Measurements from ENCODE around the gene CCDC91.

DNA sequence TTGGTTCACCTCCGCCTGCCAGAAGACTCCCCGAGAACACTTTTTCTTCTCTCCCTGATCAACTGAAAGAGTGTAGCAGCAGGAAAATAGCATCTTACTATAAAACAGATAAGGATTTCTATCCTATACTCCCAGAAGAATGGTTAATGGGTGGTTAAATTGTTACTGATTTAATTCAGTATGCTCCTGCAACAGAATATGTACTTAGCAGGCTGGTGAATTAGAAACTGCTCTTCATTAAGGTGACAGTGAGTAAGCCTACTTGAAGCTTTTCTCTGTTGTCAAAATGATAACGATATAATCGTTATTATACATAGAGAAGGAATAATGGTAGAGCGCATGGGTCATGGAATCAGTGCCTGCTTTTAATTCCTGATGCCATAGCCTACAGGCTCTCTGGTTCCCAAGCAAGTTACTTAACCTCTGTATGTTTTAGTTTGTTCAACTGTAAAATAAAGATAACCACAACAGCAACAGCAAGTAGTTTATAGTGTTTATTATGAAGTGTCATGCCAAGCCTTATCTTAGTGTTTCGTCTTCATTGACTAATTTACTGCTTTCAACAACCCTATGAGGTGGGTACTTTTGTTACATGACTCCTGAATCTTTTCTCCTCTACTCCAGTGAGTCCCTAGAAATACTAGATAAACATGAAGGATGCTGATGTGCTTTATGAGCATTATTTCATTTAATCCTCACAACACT, 392.6 kb downstream of the CCDC91 start:
- TF ChIP-seq POLR2A (IDR thresholded peaks at IDR 0.05): no peak
- TF ChIP-seq, protein P1, sequence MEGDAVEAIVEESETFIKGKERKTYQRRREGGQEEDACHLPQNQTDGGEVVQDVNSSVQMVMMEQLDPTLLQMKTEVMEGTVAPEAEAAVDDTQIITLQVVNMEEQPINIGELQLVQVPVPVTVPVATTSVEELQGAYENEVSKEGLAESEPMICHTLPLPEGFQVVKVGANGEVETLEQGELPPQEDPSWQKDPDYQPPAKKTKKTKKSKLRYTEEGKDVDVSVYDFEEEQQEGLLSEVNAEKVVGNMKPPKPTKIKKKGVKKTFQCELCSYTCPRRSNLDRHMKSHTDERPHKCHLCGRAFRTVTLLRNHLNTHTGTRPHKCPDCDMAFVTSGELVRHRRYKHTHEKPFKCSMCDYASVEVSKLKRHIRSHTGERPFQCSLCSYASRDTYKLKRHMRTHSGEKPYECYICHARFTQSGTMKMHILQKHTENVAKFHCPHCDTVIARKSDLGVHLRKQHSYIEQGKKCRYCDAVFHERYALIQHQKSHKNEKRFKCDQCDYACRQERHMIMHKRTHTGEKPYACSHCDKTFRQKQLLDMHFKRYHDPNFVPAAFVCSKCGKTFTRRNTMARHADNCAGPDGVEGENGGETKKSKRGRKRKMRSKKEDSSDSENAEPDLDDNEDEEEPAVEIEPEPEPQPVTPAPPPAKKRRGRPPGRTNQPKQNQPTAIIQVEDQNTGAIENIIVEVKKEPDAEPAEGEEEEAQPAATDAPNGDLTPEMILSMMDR (IDR thresholded peaks at IDR 0.05): no peak
